GM23338 (cell line): ENCODE results near the gene MAP3K13.

ENCODE experiments used
- CREB1 ChIP-seq: fragments of 250-450 bp; sonication (Bioruptor Pico); IDR thresholded peaks from 2 replicates; pipeline ENCODE4 v1.5.0; 2020; ENCODE audit warnings: low read depth, mild to moderate bottlenecking, moderate library complexity
- EZH2 ChIP-seq: fragments of 200-600 bp; sonication (generic); IDR thresholded peaks from one replicate; pipeline ENCODE4 v1.8.0; 2017; ENCODE audit warnings: antibody characterized with exemption, mild to moderate bottlenecking, low read depth; ENCODE audit not compliant: unreplicated experiment
- EZH2phosphoT487 ChIP-seq: fragments of 200-600 bp; sonication (generic); IDR thresholded peaks from one replicate; pipeline ENCODE4 v1.8.1; 2018; ENCODE audit warnings: antibody characterized with exemption; ENCODE audit not compliant: unreplicated experiment
- JUNB ChIP-seq: IDR thresholded peaks from one replicate; pipeline ENCODE4 v1.6.1; 2016; ENCODE audit warnings: antibody characterized with exemption; ENCODE audit not compliant: unreplicated experiment
- NANOG ChIP-seq: IDR thresholded peaks from 2 replicates; pipeline ENCODE4 v1.6.1; 2016; ENCODE audit warnings: antibody characterized with exemption, borderline replicate concordance
- POLR2AphosphoS5 ChIP-seq: IDR thresholded peaks from 2 replicates; pipeline ENCODE4 v1.6.1; 2016; ENCODE audit warnings: antibody characterized with exemption, low read depth
- STAT1 ChIP-seq: IDR thresholded peaks from one replicate; pipeline ENCODE4 v1.6.1; 2016; ENCODE audit warnings: antibody characterized with exemption; ENCODE audit not compliant: unreplicated experiment
- ZNF114 ChIP-seq: fragments of 250-450 bp; sonication (Bioruptor Pico); IDR thresholded peaks from 2 replicates; pipeline ENCODE4 v1.5.0; 2020; ENCODE audit warnings: mild to moderate bottlenecking, moderate library complexity
- ZNF331 ChIP-seq: fragments of 250-450 bp; sonication (Bioruptor Pico); IDR thresholded peaks from 2 replicates; pipeline ENCODE4 v1.5.0; 2020; ENCODE audit warnings: low read depth, mild to moderate bottlenecking, moderate library complexity
- TF ChIP-seq, protein P1 (sequence below), 2 experiments: fragments of 200-600 bp in 1 of 2; sonication (generic) in 1 of 2; conservative IDR thresholded peaks; 2 replicates each; pipeline versions ENCODE4 v1.5.1 to v1.6.1; 2016 to 2017; ENCODE audit warnings: antibody characterized with exemption in 2 of 2, low read depth in 2 of 2, mild to moderate bottlenecking in 2 of 2, moderate library complexity in 1 of 2
- TF ChIP-seq, protein P2 (sequence below): IDR thresholded peaks from one replicate; pipeline ENCODE4 v1.6.1; 2018; ENCODE audit warnings: antibody characterized with exemption; ENCODE audit not compliant: unreplicated experiment
- TF ChIP-seq, protein P3 (sequence below): IDR thresholded peaks from 2 replicates; pipeline ENCODE4 v1.6.1; 2016; ENCODE audit warnings: antibody characterized with exemption

DNA sequence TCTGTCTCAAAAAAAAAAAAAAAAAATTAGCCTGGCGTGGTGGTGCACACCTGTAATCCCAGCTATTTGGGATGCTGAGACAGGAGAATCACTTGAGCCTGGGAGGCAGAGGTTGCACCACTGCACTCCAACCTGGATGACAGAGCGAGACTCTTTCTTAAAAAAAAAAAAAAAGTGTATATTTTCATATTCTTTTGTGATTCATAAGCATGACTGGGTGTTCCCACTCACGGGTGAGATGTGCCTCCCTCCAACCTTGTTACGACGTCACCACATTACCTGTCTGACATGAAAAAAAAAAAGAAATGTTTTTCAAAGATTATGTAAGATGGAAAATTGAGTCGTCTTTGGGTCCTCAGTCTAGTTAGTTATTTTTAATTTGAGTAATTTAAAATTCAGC is 79.1 kb downstream of the MAP3K13 start:
- TF ChIP-seq, protein P1, sequence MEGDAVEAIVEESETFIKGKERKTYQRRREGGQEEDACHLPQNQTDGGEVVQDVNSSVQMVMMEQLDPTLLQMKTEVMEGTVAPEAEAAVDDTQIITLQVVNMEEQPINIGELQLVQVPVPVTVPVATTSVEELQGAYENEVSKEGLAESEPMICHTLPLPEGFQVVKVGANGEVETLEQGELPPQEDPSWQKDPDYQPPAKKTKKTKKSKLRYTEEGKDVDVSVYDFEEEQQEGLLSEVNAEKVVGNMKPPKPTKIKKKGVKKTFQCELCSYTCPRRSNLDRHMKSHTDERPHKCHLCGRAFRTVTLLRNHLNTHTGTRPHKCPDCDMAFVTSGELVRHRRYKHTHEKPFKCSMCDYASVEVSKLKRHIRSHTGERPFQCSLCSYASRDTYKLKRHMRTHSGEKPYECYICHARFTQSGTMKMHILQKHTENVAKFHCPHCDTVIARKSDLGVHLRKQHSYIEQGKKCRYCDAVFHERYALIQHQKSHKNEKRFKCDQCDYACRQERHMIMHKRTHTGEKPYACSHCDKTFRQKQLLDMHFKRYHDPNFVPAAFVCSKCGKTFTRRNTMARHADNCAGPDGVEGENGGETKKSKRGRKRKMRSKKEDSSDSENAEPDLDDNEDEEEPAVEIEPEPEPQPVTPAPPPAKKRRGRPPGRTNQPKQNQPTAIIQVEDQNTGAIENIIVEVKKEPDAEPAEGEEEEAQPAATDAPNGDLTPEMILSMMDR (conservative IDR thresholded peaks at IDR 0.05; ENCODE audit: low read depth in 2 of 2), result no peak
- TF ChIP-seq POLR2AphosphoS5 (no peak), EZH2phosphoT487 (no peak), EZH2 (no peak), ZNF331 (CRISPR knock-in tag) (no peak), CREB1 (CRISPR knock-in tag) (no peak), JUNB (no peak), NANOG (no peak), ZNF114 (no peak), STAT1 (no peak)
- TF ChIP-seq, protein P2, sequence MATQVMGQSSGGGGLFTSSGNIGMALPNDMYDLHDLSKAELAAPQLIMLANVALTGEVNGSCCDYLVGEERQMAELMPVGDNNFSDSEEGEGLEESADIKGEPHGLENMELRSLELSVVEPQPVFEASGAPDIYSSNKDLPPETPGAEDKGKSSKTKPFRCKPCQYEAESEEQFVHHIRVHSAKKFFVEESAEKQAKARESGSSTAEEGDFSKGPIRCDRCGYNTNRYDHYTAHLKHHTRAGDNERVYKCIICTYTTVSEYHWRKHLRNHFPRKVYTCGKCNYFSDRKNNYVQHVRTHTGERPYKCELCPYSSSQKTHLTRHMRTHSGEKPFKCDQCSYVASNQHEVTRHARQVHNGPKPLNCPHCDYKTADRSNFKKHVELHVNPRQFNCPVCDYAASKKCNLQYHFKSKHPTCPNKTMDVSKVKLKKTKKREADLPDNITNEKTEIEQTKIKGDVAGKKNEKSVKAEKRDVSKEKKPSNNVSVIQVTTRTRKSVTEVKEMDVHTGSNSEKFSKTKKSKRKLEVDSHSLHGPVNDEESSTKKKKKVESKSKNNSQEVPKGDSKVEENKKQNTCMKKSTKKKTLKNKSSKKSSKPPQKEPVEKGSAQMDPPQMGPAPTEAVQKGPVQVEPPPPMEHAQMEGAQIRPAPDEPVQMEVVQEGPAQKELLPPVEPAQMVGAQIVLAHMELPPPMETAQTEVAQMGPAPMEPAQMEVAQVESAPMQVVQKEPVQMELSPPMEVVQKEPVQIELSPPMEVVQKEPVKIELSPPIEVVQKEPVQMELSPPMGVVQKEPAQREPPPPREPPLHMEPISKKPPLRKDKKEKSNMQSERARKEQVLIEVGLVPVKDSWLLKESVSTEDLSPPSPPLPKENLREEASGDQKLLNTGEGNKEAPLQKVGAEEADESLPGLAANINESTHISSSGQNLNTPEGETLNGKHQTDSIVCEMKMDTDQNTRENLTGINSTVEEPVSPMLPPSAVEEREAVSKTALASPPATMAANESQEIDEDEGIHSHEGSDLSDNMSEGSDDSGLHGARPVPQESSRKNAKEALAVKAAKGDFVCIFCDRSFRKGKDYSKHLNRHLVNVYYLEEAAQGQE, result no peak
- TF ChIP-seq, protein P3, sequence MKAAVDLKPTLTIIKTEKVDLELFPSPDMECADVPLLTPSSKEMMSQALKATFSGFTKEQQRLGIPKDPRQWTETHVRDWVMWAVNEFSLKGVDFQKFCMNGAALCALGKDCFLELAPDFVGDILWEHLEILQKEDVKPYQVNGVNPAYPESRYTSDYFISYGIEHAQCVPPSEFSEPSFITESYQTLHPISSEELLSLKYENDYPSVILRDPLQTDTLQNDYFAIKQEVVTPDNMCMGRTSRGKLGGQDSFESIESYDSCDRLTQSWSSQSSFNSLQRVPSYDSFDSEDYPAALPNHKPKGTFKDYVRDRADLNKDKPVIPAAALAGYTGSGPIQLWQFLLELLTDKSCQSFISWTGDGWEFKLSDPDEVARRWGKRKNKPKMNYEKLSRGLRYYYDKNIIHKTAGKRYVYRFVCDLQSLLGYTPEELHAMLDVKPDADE, result no peak
